ENCODE measurements around the gene TSFM. TPM values are rescaled to one million over a fixed set of nuclear protein-coding genes. Genes with fewer than 3 reads are reported as not detected.

Gene TSFM
- total and polyA plus RNA-seq, 9 of the 15 experiments (the other 6 are each of a cell fraction or from before 2014, with no cell fraction given) = 44.6 to 198 (median 60.2) TPM

GRCh38 chr12:57741844-57742738 lies 40.5 kb upstream of the TSFM start:
- WGBS (ENCODE audit: insufficient coverage, low coverage, missing lambda C conversion rate) = 20% methylated on average over 14 of the region's 14 CpGs
- H4K20me1 ChIP-seq (replicated peaks; ENCODE audit: control insufficient read depth, insufficient read depth, low read length) = no peaks in the 10 kb centered on the region
- peaks cover 7 to 27% of the 10 kb centered on the region in 2 experiments; a peak in 4 of 5 replicates for H3K4me1 ChIP-seq (replicated peaks in 1 of 2; ENCODE audit: control insufficient read depth in 2 of 2, insufficient read depth in 2 of 2, low read length in 2 of 2)
- H3K27me3 ChIP-seq (ENCODE audit: control insufficient read depth in 2 of 2, insufficient read depth in 2 of 2, low read length in 2 of 2) = peaks cover 0 to 19% of the 10 kb centered on the region in 2 experiments; a peak in 3 of 5 replicates
- peaks cover 8% of the 10 kb centered on the region; the same call in 1 of the 3 replicates for H3K79me2 ChIP-seq (ENCODE audit: control insufficient read depth, insufficient read depth, low read length)
- peak overlapping the region in 1 of 2 experiments; percentile 75; a peak in 2 of 4 replicates for H3K9ac ChIP-seq (ENCODE audit: insufficient read depth in 1 of 2, low read depth in 2 of 2, low read length in 2 of 2)
- no TSS peak for BruUV-seq (replicated peaks)
- DNase-seq (ENCODE audit: extremely low read depth in 1 of 4, low spot score in 3 of 4) = peak in 1 of 4 experiments; percentile 23
- ATAC-seq = no peak
- 0 out of 4 replicates have a peak, but pooled peaks of 1 of the 2 experiments have one; percentile 19 for TF ChIP-seq RAD21 (CRISPR knock-in tag; conservative IDR thresholded peaks at IDR 0.05 in 1 of 2, IDR thresholded peaks at IDR 0.05 in 1 of 2)
- no peak for TF ChIP-seq RBFOX2 (IDR thresholded peaks at IDR 0.05; ENCODE audit: low read depth, low read length)
- TF ChIP-seq CTCF (IDR thresholded peaks at IDR 0.05 in 2 of 3, conservative IDR thresholded peaks at IDR 0.05 in 1 of 3; ENCODE audit: insufficient read depth in 2 of 3, low read depth in 1 of 3, low read length in 3 of 3) = peak in 2 of 3 experiments; percentile 27 to 41; a peak in 3 of 6 replicates
- no peak overlapping the region for H3K27ac ChIP-seq (ENCODE audit: extremely low read depth, low read depth, low read length)
- H3K4me3 ChIP-seq = no peak overlapping the region
- in situ Hi-C loops (cut with MboI) (loop anchor here (10.0 kb wide), 1 partner anchor 427 kb away; no protein-coding TSS in a partner anchor), intact Hi-C loops (cut with micrococcal nuclease) (no loop called here)
- no peak for FAIRE-seq
- peak overlapping the region; percentile 49; the same call in 1 of the 2 replicates for H2AFZ ChIP-seq (ENCODE audit: low read depth, low read length)
- H3K9me3 ChIP-seq (replicated peaks; ENCODE audit: control insufficient read depth, insufficient read depth, low read depth, low read length) = no peaks in the 10 kb centered on the region
- peaks cover 13% of the 10 kb centered on the region for H3K36me3 ChIP-seq (ENCODE audit: control insufficient read depth, insufficient read depth, low read length)
- 0 out of 2 replicates have a peak overlapping the region, but pooled peaks have one; percentile 17 for H3K4me2 ChIP-seq (ENCODE audit: insufficient read depth, low read length)
- H3K9me1 ChIP-seq (ENCODE audit: control insufficient read depth, insufficient read depth, low read length) = no peaks in the 10 kb centered on the region
- CTCF ChIA-PET (ENCODE audit: low intra/inter-chr PET ratio) = no interaction called here
- POLR2A ChIA-PET = interaction anchor here (0.6 to 1.3 kb wide), 6 partner anchors 11 to 1328 kb away, joined by 3 to 4 read pairs (median 3); partner anchors contain the start of gene DDIT3

All from K562 (cell line).